Midbrain (tissue), 1 donor: ENCODE results near the gene PEX6.
A peak's percentile ranks its signal among the peaks of the same experiment; 100 is the strongest.
"Not testable (repeated sequence)": the region's sequence is repeated elsewhere in the genome, so short reads cannot be mapped to it uniquely, and the experiment has no call there.

Source experiments
- DNase-seq: peaks from one replicate; lab custom pipeline; 2025; lab: John Stamatoyannopoulos, UW

PEX6 gene

GRCh38 chr6:42978839-42979522 is at the start of gene PEX6:
Gene PEX6, minus strand, starts transcription at chr6:42979181. Its CDS starts 31 bp downstream, at chr6:42979150.
- peak; percentile 89 for DNase-seq

- no peak for DNase-seq
These were observed 47.4 kb upstream of the PEX6 start for GRCh38 chr6:43026365-43026764.

- no peak for DNase-seq
These were observed 45.5 kb upstream of the PEX6 start for GRCh38 chr6:43024436-43024835.

- peak; percentile 76 for DNase-seq
These were observed 42.5 kb upstream of the PEX6 start, which contains the start of gene RRP36 for GRCh38 chr6:43021270-43022047. Gene RRP36, plus strand, starts transcription at chr6:43021623. Its CDS starts 32 bp downstream, at chr6:43021655.

- no peak for DNase-seq
These were observed 41.9 kb upstream of the PEX6 start for GRCh38 chr6:43020847-43021246.

- no peak for DNase-seq
These were observed 41.2 kb upstream of the PEX6 start for GRCh38 chr6:43020052-43020705.

- no peak for DNase-seq
These were observed 40.2 kb upstream of the PEX6 start for GRCh38 chr6:43019152-43019551.

GRCh38 chr6:43016943-43017334 is 38.0 kb upstream of the PEX6 start:
- no peak for DNase-seq

- no peak for DNase-seq
These were observed 37.4 kb upstream of the PEX6 start for GRCh38 chr6:43016176-43016942.

- no peak for DNase-seq
These were observed 35.5 kb upstream of the PEX6 start for GRCh38 chr6:43014434-43014909.

GRCh38 chr6:43013843-43014433 is 35.0 kb upstream of the PEX6 start, which contains the start of the genes KLHDC3 and MEA1:
Gene KLHDC3, plus strand, starts transcription at chr6:43014249. Its CDS starts 2,944 bp downstream, at chr6:43017193.
Gene MEA1, minus strand, starts transcription at chr6:43013946. Its CDS starts 133 bp downstream, at chr6:43013813.
- DNase-seq, result peak; percentile 100

- DNase-seq, result peak; percentile 42
These were observed 34.3 kb upstream of the PEX6 start for GRCh38 chr6:43013097-43013842.

- no peak for DNase-seq
These were observed 33.4 kb upstream of the PEX6 start for GRCh38 chr6:43012364-43012763.

GRCh38 chr6:43011207-43011606 is 32.2 kb upstream of the PEX6 start:
- no peak for DNase-seq

- DNase-seq, result peak; percentile 3
These were observed 30.1 kb upstream of the PEX6 start for GRCh38 chr6:43009124-43009523.

GRCh38 chr6:43007126-43007525 is 28.1 kb upstream of the PEX6 start:
- no peak for DNase-seq

GRCh38 chr6:43006251-43006650 is 27.3 kb upstream of the PEX6 start:
- no peak for DNase-seq

GRCh38 chr6:43005844-43006243 is 26.9 kb upstream of the PEX6 start:
- DNase-seq, result no peak

- no peak for DNase-seq
These were observed 22.9 kb upstream of the PEX6 start for GRCh38 chr6:43001843-43002242.

GRCh38 chr6:42998205-42998604 is 19.2 kb upstream of the PEX6 start:
- DNase-seq, result not testable (repeated sequence)
